Hair follicle dermal papilla cell (primary cell): ENCODE results near the gene BHMT. TPM values are rescaled to one million over a fixed set of nuclear protein-coding genes. Genes with fewer than 3 reads are reported as not detected.

Experiments
- small RNA-seq: library from RNA; depleted of rRNA; stranded (forward); fragments of <200 nt; gene quantifications from one replicate; pipeline ENCODE3, GENCODE V24; 2012
- total RNA-seq: library from RNA; depleted of rRNA; stranded (reverse); fragments of >200 nt; gene quantifications from 2 replicates; pipeline ENCODE4 v1.2.3, GENCODE V29; 2012

The BHMT gene
- not detected in 2 replicates for total RNA-seq

GRCh38 chr5:79111387-79111959, at the start of gene BHMT:
Gene BHMT, plus strand, starts transcription at chr5:79111809. Its CDS starts 77 bp downstream, at chr5:79111886.

DNA sequence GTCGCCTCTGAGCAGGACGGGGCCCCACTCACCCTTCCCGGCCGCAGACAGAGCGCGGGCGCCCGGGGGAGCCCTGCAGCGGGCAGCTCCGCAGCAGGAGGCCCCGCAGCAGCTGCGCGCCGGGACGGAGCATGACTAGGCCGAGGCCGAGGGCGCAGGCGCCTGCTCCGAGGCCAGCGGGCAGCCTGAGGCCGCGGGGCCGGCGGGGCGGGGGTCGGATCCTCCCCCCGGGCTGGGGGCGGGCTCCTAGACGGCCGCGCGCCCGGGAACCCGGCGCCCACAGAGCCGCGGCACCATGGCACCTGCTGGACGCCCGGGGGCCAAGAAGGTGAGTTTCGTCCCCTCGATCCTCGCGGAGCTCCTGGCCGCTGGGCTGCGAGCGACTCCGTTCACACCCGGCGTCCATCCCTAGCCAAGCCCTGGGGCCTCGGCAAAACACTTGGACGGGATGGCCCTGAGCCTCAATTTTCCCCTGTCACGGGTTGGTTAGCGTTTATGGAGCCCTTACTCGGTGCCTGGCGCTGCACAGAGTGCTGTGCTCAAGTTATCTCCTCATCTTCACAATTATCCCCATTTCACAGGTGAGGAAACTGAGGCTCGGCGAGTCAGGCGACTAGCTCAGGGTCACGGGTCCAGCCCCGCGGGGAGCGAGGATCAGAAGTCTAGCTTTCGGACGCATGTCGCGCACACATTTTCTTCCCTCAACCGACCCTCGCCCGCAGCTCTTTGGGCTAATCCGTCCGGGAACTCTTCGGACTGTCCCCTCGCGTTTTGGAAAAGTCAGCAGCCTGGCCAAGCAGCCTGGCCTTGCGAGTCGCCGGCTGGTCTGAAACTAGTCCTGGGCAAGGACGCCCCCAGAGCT, 41.9 kb upstream of the BHMT start, which contains the start of the genes BHMT2 and DMGDH:
TSS of gene BHMT2 (plus strand) at position 280 of the 862 bp plus-strand sequence. CDS start at position 296, 16 bp downstream.
TSS of gene DMGDH (minus strand) at position 187 of the 862 bp plus-strand sequence. CDS start at position 133, 54 bp downstream.

Small RNAs within 50 kb of the gene (small RNA-seq; reads per million reads assigned to genes)
- not detected for gene RNY3P1

Other genes with a start within 250 kb of the BHMT start
- gene ARSB, start 126.5 kb upstream of the BHMT start, total RNA-seq: 40.1 and 44.9 TPM in 2 replicates
- gene DMGDH, start 42.1 kb upstream of the BHMT start, total RNA-seq: 2.6 and 3.9 TPM in 2 replicates
- 12.4 and 17.5 TPM in 2 replicates for gene BHMT2, start 42.0 kb upstream of the BHMT start, total RNA-seq
- gene JMY, start 124.3 kb downstream of the BHMT start, total RNA-seq: 19.6 and 23.5 TPM in 2 replicates